Measurements from ENCODE around the gene PRRX2.

- TF ChIP-seq, protein P1, sequence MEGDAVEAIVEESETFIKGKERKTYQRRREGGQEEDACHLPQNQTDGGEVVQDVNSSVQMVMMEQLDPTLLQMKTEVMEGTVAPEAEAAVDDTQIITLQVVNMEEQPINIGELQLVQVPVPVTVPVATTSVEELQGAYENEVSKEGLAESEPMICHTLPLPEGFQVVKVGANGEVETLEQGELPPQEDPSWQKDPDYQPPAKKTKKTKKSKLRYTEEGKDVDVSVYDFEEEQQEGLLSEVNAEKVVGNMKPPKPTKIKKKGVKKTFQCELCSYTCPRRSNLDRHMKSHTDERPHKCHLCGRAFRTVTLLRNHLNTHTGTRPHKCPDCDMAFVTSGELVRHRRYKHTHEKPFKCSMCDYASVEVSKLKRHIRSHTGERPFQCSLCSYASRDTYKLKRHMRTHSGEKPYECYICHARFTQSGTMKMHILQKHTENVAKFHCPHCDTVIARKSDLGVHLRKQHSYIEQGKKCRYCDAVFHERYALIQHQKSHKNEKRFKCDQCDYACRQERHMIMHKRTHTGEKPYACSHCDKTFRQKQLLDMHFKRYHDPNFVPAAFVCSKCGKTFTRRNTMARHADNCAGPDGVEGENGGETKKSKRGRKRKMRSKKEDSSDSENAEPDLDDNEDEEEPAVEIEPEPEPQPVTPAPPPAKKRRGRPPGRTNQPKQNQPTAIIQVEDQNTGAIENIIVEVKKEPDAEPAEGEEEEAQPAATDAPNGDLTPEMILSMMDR (IDR thresholded peaks at IDR 0.05; ENCODE audit: poor library complexity), result no peak
- TF ChIP-seq EZH2 (IDR thresholded peaks at IDR 0.05; ENCODE audit: borderline replicate concordance) (no peak), EZH2phosphoT487 (IDR thresholded peaks at IDR 0.05; ENCODE audit: low read depth, severe bottlenecking, unreplicated experiment) (no peak)
These were observed 103.0 kb downstream of the PRRX2 start for GRCh38 chr9:129768486-129768885.
